ENCODE results near the gene ARPP19.
"Not testable (repeated sequence)": the region's sequence is repeated elsewhere in the genome, so short reads cannot be mapped to it uniquely, and the experiment has no call there.

Gene ARPP19

GRCh38 chr15:52568601-52569585, at the start of gene ARPP19:
Gene ARPP19 (minus strand): TSS chr15:52569030. CDS start chr15:52568892, 138 bp downstream.
- peak; percentile 93 for DNase-seq

- no peak for DNase-seq
Measured at GRCh38 chr15:52617026-52617425, 48.2 kb upstream of the ARPP19 start.

- DNase-seq = no peak
Measured at GRCh38 chr15:52615302-52615701, 46.5 kb upstream of the ARPP19 start.

- DNase-seq = no peak
Measured at GRCh38 chr15:52609593-52609992, 40.8 kb upstream of the ARPP19 start.

- no peak for DNase-seq
Measured at GRCh38 chr15:52584414-52584813, 15.6 kb upstream of the ARPP19 start.

- DNase-seq = no peak
Measured at GRCh38 chr15:52579852-52580251, 11.0 kb upstream of the ARPP19 start.

- no peak for DNase-seq
Measured at GRCh38 chr15:52576692-52577091, 7.9 kb upstream of the ARPP19 start.

- DNase-seq = not testable (repeated sequence)
Measured at GRCh38 chr15:52575573-52575972, 6.7 kb upstream of the ARPP19 start.

- no peak for DNase-seq
Measured at GRCh38 chr15:52575072-52575471, 6.2 kb upstream of the ARPP19 start.

- DNase-seq = not testable (repeated sequence)
Measured at GRCh38 chr15:52574623-52575022, 5.8 kb upstream of the ARPP19 start.

- DNase-seq = peak; percentile 45
Measured at GRCh38 chr15:52567871-52568600, 794 bp downstream of the ARPP19 start.

- no peak for DNase-seq
Measured at GRCh38 chr15:52566889-52567288, 1.9 kb downstream of the ARPP19 start.

- not testable (repeated sequence) for DNase-seq
Measured at GRCh38 chr15:52565417-52566358, 3.1 kb downstream of the ARPP19 start.

- DNase-seq = peak; percentile 80
Measured at GRCh38 chr15:52563501-52564060, 5.2 kb downstream of the ARPP19 start.

GRCh38 chr15:52559575-52559974, 9.3 kb downstream of the ARPP19 start:
- DNase-seq = no peak

- no peak for DNase-seq
Measured at GRCh38 chr15:52559022-52559421, 9.8 kb downstream of the ARPP19 start.

GRCh38 chr15:52558196-52558595, 10.6 kb downstream of the ARPP19 start:
- no peak for DNase-seq

GRCh38 chr15:52557274-52557641, 11.6 kb downstream of the ARPP19 start:
- DNase-seq = no peak

GRCh38 chr15:52556524-52557273, 12.1 kb downstream of the ARPP19 start:
- no peak for DNase-seq

- no peak for DNase-seq
Measured at GRCh38 chr15:52552303-52552702, 16.5 kb downstream of the ARPP19 start.

GRCh38 chr15:52551762-52552161, 17.1 kb downstream of the ARPP19 start:
- DNase-seq = no peak

GRCh38 chr15:52551186-52551585, 17.6 kb downstream of the ARPP19 start:
- DNase-seq = not testable (repeated sequence)
